Stimulated activated CD4-positive, alpha-beta T cell treated with anti-CD3 and anti-CD28 coated beads, Interleukin-1b, Interleukin-23, amount 100 ng/mL, for 48 hours (primary cell): ENCODE results near the gene VRTN.
"Not testable (repeated sequence)": the region's sequence is repeated elsewhere in the genome, so short reads cannot be mapped to it uniquely, and the experiment has no call there.

Experiments used
- DNase-seq: peaks from one replicate; pipeline ENCODE4 v3.0.0-alpha.2; 2020

Gene VRTN

GRCh38 chr14:74349757-74350156 lies 1.5 kb downstream of the VRTN start:
- no peak for DNase-seq

- DNase-seq: no peak
Measured at GRCh38 chr14:74350211-74350927, 2.1 kb downstream of the VRTN start.

- no peak for DNase-seq
Measured at GRCh38 chr14:74350928-74351323, 2.7 kb downstream of the VRTN start.

GRCh38 chr14:74356892-74357575 lies 8.8 kb downstream of the VRTN start:
- DNase-seq: no peak

GRCh38 chr14:74357585-74357984 lies 9.3 kb downstream of the VRTN start:
- DNase-seq: no peak

- DNase-seq: no peak
Measured at GRCh38 chr14:74358176-74358829, 10.0 kb downstream of the VRTN start.

GRCh38 chr14:74360163-74360562 lies 11.9 kb downstream of the VRTN start:
- no peak for DNase-seq

GRCh38 chr14:74362361-74362915 lies 14.2 kb downstream of the VRTN start:
- peak; percentile 64 for DNase-seq

GRCh38 chr14:74364271-74364880 lies 16.1 kb downstream of the VRTN start:
- DNase-seq: no peak

GRCh38 chr14:74368026-74368425 lies 19.8 kb downstream of the VRTN start:
- no peak for DNase-seq

- no peak for DNase-seq
Measured at GRCh38 chr14:74368441-74368840, 20.2 kb downstream of the VRTN start.

- no peak for DNase-seq
Measured at GRCh38 chr14:74377976-74378690, 29.9 kb downstream of the VRTN start.

GRCh38 chr14:74380172-74380571 lies 31.9 kb downstream of the VRTN start:
- DNase-seq: no peak

- no peak for DNase-seq
Measured at GRCh38 chr14:74380845-74381244, 32.6 kb downstream of the VRTN start.

- not testable (repeated sequence) for DNase-seq
Measured at GRCh38 chr14:74381571-74381970, 33.3 kb downstream of the VRTN start.

GRCh38 chr14:74382231-74382630 lies 34.0 kb downstream of the VRTN start:
- DNase-seq: no peak

- no peak for DNase-seq
Measured at GRCh38 chr14:74389980-74390379, 41.7 kb downstream of the VRTN start.

GRCh38 chr14:74390505-74390904 lies 42.2 kb downstream of the VRTN start:
- DNase-seq: not testable (repeated sequence)

- no peak for DNase-seq
Measured at GRCh38 chr14:74391479-74391878, 43.2 kb downstream of the VRTN start.

GRCh38 chr14:74392616-74393570 lies 44.6 kb downstream of the VRTN start:
- no peak for DNase-seq

GRCh38 chr14:74394549-74394948 lies 46.3 kb downstream of the VRTN start:
- DNase-seq: no peak
